H9 (cell line): Measurements from ENCODE around the gene MSI2. TPM values are rescaled to one million over a fixed set of nuclear protein-coding genes. Genes with fewer than 3 reads are reported as not detected.

Source experiments
- DNase-seq: peaks from one replicate; pipeline ENCODE4 v3.0.0-alpha.2; 2017
- H2AFZ ChIP-seq: one replicate; pipeline ENCODE4 v1.6.1; 2013; ENCODE audit warnings: mild to moderate bottlenecking, low read length, control low read depth, moderate library complexity
- H2AK5ac ChIP-seq: 2 replicates; pipeline ENCODE4 v1.6.1; 2013; ENCODE audit warnings: low read length, control low read depth, mixed read lengths; ENCODE audit not compliant: insufficient read length
- H2BK120ac ChIP-seq: one replicate; pipeline ENCODE4 v1.6.1; 2013; ENCODE audit warnings: low read depth, mild to moderate bottlenecking, low read length, control low read depth, inconsistent platforms; ENCODE audit not compliant: poor library complexity, severe bottlenecking
- H2BK12ac ChIP-seq: 2 replicates; pipeline ENCODE4 v1.6.1; 2013; ENCODE audit warnings: low read length, control low read depth, mixed read lengths, low read depth; ENCODE audit not compliant: insufficient read length
- H2BK15ac ChIP-seq: 2 replicates; pipeline ENCODE4 v1.6.1; 2013; ENCODE audit warnings: low read depth, low read length, control low read depth
- H2BK20ac ChIP-seq: one replicate; pipeline ENCODE4 v1.6.1; 2013; ENCODE audit warnings: low read depth, mild to moderate bottlenecking, low read length, control low read depth, inconsistent platforms; ENCODE audit not compliant: poor library complexity, severe bottlenecking
- H2BK5ac ChIP-seq: 2 replicates; pipeline ENCODE4 v1.6.1; 2013; ENCODE audit warnings: low read length, control low read depth, mixed read lengths; ENCODE audit not compliant: insufficient read length
- H3K14ac ChIP-seq: 2 replicates; pipeline ENCODE4 v1.6.1; 2013; ENCODE audit warnings: low read length, control low read depth; ENCODE audit not compliant: insufficient read depth
- H3K18ac ChIP-seq: 2 replicates; pipeline ENCODE4 v1.6.1; 2013; ENCODE audit warnings: low read depth, mild to moderate bottlenecking, mixed read lengths, low read length, control low read depth; ENCODE audit not compliant: insufficient read length
- H3K23ac ChIP-seq: 2 replicates; pipeline ENCODE4 v1.6.1; 2013; ENCODE audit warnings: low read length, control low read depth, mixed read lengths, low read depth; ENCODE audit not compliant: insufficient read length
- H3K23me2 ChIP-seq: 2 replicates; pipeline ENCODE4 v1.6.1; 2013; ENCODE audit warnings: low read depth, mild to moderate bottlenecking, mixed read lengths, low read length, control low read depth; ENCODE audit not compliant: insufficient read length, poor library complexity, severe bottlenecking
- H3K27ac ChIP-seq: 2 replicates; pipeline ENCODE4 v1.5.1; 2013; ENCODE audit warnings: low read length, control low read depth, mixed read lengths, low read depth; ENCODE audit not compliant: insufficient read length
- H3K27me3 ChIP-seq: 2 replicates; pipeline ENCODE4 v1.6.1; 2013; ENCODE audit warnings: low read length, control low read depth, inconsistent platforms; ENCODE audit not compliant: insufficient read depth
- H3K4ac ChIP-seq: 2 replicates; pipeline ENCODE4 v1.6.1; 2013; ENCODE audit warnings: low read depth, mild to moderate bottlenecking, control low read depth, inconsistent platforms, low read length, moderate library complexity
- H3K4me1 ChIP-seq: 2 replicates; pipeline ENCODE4 v1.6.1; 2013; ENCODE audit warnings: low read length, control low read depth, inconsistent platforms; ENCODE audit not compliant: insufficient read depth
- H3K4me2 ChIP-seq: 2 replicates; pipeline ENCODE4 v1.6.1; 2013; ENCODE audit warnings: low read length, control low read depth, mixed read lengths; ENCODE audit not compliant: insufficient read length, insufficient read depth
- H3K56ac ChIP-seq: 2 replicates; pipeline ENCODE4 v1.6.1; 2013; ENCODE audit warnings: low read depth, mild to moderate bottlenecking, mixed read lengths, low read length, control low read depth; ENCODE audit not compliant: insufficient read length
- H3K79me1 ChIP-seq: 2 replicates; pipeline ENCODE4 v1.6.1; 2013; ENCODE audit warnings: low read depth, mild to moderate bottlenecking, moderate library complexity, low read length, control low read depth, inconsistent platforms; ENCODE audit not compliant: insufficient read depth, poor library complexity, severe bottlenecking
- H3K79me2 ChIP-seq: 2 replicates; pipeline ENCODE4 v1.6.1; 2013; ENCODE audit warnings: low read length, control low read depth, inconsistent platforms; ENCODE audit not compliant: insufficient read depth
- H3K9ac ChIP-seq: 2 replicates; pipeline ENCODE4 v1.6.1; 2013; ENCODE audit warnings: low read length, control low read depth, mixed read lengths; ENCODE audit not compliant: insufficient read length; ENCODE audit errors: extremely low read depth
- H3K9me3 ChIP-seq: one replicate; pipeline ENCODE4 v1.6.1; 2013; ENCODE audit warnings: low read depth, low read length, inconsistent platforms; ENCODE audit not compliant: control insufficient read depth
- H3T11ph ChIP-seq: one replicate; pipeline ENCODE4 v1.6.1; 2013; ENCODE audit warnings: mild to moderate bottlenecking, low read length, control low read depth, inconsistent platforms
- H4K20me1 ChIP-seq: one replicate; pipeline ENCODE4 v1.6.1; 2013; ENCODE audit not compliant: control insufficient read depth, insufficient read length, insufficient read depth
- H4K5ac ChIP-seq: 2 replicates; pipeline ENCODE4 v1.6.1; 2013; ENCODE audit warnings: low read depth, mild to moderate bottlenecking, mixed read lengths, low read length, control low read depth; ENCODE audit not compliant: insufficient read length
- H4K8ac ChIP-seq: replicated peaks from 2 replicates; pipeline ENCODE4 v1.6.1; 2013; ENCODE audit warnings: low read length, control low read depth, mixed read lengths, low read depth; ENCODE audit not compliant: insufficient read length
- H4K91ac ChIP-seq: 2 replicates; pipeline ENCODE4 v1.6.1; 2013; ENCODE audit warnings: low read depth, mild to moderate bottlenecking, moderate library complexity, mixed read lengths, low read length, control low read depth; ENCODE audit not compliant: insufficient read length
- H3K27ac Mint-ChIP-seq, 3 experiments: 2 replicates in 2 of 3; 3 replicates in 1 of 3; pipeline ENCODE4 v1.8.0; 2020 to 2021; ENCODE audit warnings: mixed read lengths in 3 of 3, mild to moderate bottlenecking in 1 of 3, moderate library complexity in 1 of 3
- H3K27me3 Mint-ChIP-seq: 2 replicates; pipeline ENCODE4 v1.8.0; 2021; ENCODE audit warnings: low read depth, mild to moderate bottlenecking, moderate library complexity, mixed read lengths
- H3K36me3 Mint-ChIP-seq, 3 experiments: 2 replicates in 2 of 3; 3 replicates in 1 of 3; pipeline ENCODE4 v1.8.0; 2020 to 2021; ENCODE audit warnings: low read depth in 3 of 3, mixed read lengths in 3 of 3; ENCODE audit not compliant: insufficient read depth in 1 of 3
- H3K4me1 Mint-ChIP-seq, 2 experiments: 2 replicates each; pipeline ENCODE4 v1.8.0; 2020; ENCODE audit warnings: mixed read lengths in 2 of 2
- H3K4me3 Mint-ChIP-seq, 2 experiments: 2 replicates in 1 of 2; 3 replicates in 1 of 2; pipeline ENCODE4 v1.8.0; 2020 to 2021; ENCODE audit warnings: mild to moderate bottlenecking in 2 of 2, mixed read lengths in 2 of 2, moderate library complexity in 1 of 2
- H3K9me3 Mint-ChIP-seq, 2 experiments: 2 replicates in 1 of 2; 3 replicates in 1 of 2; pipeline ENCODE4 v1.8.0; 2020; ENCODE audit warnings: mild to moderate bottlenecking in 2 of 2, mixed read lengths in 2 of 2, moderate library complexity in 1 of 2
- CTCF ChIP-seq: fragments of 200-600 bp; sonication (generic); conservative IDR thresholded peaks from 3 replicates; pipeline ENCODE4 v1.8.0; 2021; ENCODE audit warnings: antibody characterized with exemption, mild to moderate bottlenecking
- WGBS: extraction: QIAGEN DNeasy Blood & Tissue Kit; methylation state at CpG from one replicate; pipeline ENCODE4 v1.1.7; 2013; ENCODE audit warnings: missing lambda C conversion rate, low lambda C conversion rate, mixed read lengths; ENCODE audit not compliant: insufficient read length; ENCODE audit errors: extremely low coverage; 5-methylcytosine and 5-hydroxymethylcytosine counted together
- total RNA-seq: library from RNA; stranded (reverse); gene quantifications from 2 replicates; pipeline ENCODE4 v1.2.1, GENCODE V29; 2021

MSI2 gene
- total RNA-seq, 1 experiment from 2014 or later: 98.5 TPM

- Mint-ChIP-seq H3K4me1 (peaks cover 42 to 50% of the 10 kb centered on the region in 2 experiments), H3K36me3 (peaks cover 20 to 29% (median 26%) of the 10 kb centered on the region in 3 experiments), H3K27ac (peak overlapping the region in 1 of 3 experiments; percentile 13; a peak in 2 of 7 replicates), H3K27me3 (peaks cover 1% of the 10 kb centered on the region; the same call in 1 of the 2 replicates), H3K9me3 (peaks cover 3 to 17% of the 10 kb centered on the region in 2 experiments; a peak in 4 of 5 replicates), H3K4me3 (no peak overlapping the region)
- no peak overlapping the region for H3K9ac ChIP-seq
- H4K8ac ChIP-seq: no peak overlapping the region
- H2AK5ac ChIP-seq: no peak overlapping the region
- no peak overlapping the region for H2BK12ac ChIP-seq
- no peak overlapping the region for H2BK15ac ChIP-seq
- no peaks in the 10 kb centered on the region for H4K20me1 ChIP-seq
- H4K5ac ChIP-seq: no peak overlapping the region
- H3K4ac ChIP-seq: no peak overlapping the region
- H3K56ac ChIP-seq: no peak overlapping the region
- WGBS: no CpG with 5 or more reads among the region's 2 CpGs
- H3K79me2 ChIP-seq: no peaks in the 10 kb centered on the region; the same call in 1 of the 2 replicates
- H3K4me2 ChIP-seq: no peak overlapping the region
- no peaks in the 10 kb centered on the region for H3K27me3 ChIP-seq
- DNase-seq: no peak
- H3T11ph ChIP-seq: no peak overlapping the region
- no peak overlapping the region for H2AFZ ChIP-seq
- no peak overlapping the region for H3K18ac ChIP-seq
- H3K79me1 ChIP-seq: no peaks in the 10 kb centered on the region
- H4K91ac ChIP-seq: no peak overlapping the region
- H3K14ac ChIP-seq: no peak overlapping the region
- TF ChIP-seq CTCF: no peak
- no peaks in the 10 kb centered on the region for H3K23me2 ChIP-seq
- no peak overlapping the region for H3K23ac ChIP-seq
- H3K9me3 ChIP-seq: no peaks in the 10 kb centered on the region
- H2BK5ac ChIP-seq: no peak overlapping the region
- H3K27ac ChIP-seq: no peak overlapping the region
- no peak overlapping the region for H2BK120ac ChIP-seq
- peaks cover 13% of the 10 kb centered on the region; the same call in 1 of the 2 replicates for H3K4me1 ChIP-seq
- no peak overlapping the region for H2BK20ac ChIP-seq
Observed at GRCh38 chr17:57394375-57394774, 138.1 kb downstream of the MSI2 start.
